DMS153 (cell line): ENCODE results near the gene ADGRV1.
A peak's percentile ranks its signal among the peaks of the same experiment; 100 is the strongest.

Source experiments
- DNase-seq: peaks from one replicate; lab custom pipeline; 2025; lab: John Stamatoyannopoulos, UW

Gene ADGRV1

DNA sequence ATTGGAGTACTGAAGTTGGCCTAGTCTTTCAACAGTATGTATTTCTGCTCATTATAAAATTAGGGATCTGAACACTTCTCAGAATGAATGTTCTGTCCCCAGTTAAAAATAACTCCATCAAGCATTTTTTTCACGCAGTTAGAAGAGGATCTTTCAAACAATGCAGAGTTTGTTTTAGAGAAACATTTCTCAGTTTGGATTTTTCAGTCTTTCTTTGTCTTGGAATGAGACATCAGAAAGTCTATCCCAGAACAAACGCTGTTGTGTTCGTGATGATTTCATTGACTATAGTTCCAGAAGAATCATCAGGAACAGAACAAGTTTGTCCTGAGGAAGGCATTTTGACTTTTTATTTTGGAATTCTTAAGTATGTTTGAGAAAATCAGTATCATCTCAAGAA is 605.8 kb downstream of the ADGRV1 start:
- DNase-seq = no peak

DNA sequence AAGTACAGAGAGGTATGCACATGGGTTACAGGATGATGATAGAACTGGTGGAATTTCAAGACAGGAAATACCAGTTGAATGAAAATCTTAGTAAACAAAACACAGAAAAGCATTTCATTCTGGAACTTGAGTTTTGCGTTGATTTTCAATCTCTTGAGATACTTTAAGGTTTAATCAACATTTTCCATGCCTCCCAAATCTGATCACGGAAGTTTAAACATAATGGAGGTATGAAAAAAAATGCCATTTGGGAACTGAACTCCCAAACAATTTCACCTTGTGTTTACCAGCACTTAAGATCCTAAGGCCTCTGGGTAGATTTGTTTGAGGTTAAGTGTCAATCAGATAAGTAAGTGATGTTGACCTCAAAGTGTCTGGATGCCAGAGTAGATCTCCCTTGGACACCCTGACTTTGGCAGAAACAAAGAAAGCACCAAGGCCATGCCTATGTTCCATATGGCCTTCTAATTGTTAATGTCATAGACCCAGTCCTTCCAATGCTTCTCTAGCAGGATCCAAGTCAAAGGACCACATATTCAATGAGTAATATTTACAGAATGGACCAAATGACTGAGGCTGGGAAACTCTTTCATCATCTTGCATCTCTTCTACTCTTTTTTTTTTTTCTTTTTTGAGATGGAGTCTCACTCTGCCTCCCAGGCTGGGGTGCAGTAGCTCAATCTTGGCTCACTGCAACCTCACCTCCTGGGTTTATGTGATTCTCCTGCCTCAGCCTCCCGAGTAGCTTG is 607.6 kb downstream of the ADGRV1 start:
- no peak for DNase-seq

DNA sequence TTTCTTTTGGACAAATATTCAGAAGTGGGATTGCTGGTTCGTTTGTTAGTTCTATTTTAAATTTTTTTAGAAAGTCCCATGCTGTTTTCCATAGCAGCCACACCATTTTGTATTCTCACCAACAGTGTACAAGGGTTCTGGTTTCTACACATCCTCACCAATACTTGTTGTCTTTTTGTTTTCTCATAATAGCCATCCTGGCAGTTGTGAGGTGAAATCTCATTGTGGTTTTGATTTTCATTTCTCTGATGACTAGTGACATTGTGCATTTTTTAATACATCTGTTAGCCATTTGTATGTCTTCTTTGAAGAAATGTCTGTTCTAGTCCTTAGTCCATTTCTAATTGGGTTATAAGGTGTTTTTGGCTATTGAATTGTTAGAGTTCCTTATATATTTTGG is 610.3 kb downstream of the ADGRV1 start:
- no peak for DNase-seq

DNA sequence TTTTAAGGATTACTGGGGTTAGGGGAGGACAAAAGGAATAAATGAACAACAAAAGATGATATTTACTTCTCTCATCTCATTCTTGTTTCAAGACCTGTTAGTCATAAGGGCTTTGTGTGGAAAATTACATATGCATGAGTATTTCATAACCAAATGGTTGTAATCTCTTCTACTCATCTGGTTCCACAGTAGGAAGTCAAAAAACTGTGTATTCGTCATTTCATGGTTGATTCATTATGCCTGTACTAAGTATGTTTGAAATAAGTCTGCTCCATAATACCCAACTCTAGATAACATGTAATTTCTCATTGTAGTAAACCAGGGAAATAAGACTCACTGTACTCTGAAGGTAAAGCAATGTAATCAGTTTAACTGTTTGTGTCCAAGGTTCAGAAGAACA is 611.7 kb downstream of the ADGRV1 start:
- no peak for DNase-seq

DNA sequence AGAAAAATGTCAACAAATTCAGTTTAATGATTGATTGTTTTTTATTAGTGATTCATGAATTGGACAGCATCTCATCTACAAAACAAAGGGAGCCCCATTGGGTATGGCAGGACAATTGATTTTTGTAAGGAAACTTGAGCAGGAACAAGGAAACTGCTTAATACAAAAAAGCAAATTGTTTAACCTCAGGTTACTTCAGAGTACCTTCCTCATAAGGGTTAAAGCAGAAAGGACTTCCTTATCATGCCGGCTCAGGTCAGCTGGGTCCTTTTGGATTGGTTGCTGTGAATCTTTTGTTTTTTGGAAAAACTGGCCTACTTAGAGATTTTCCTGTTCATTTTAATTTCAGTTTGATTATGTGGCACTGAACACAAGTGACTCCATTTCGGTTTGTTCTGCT is 612.7 kb downstream of the ADGRV1 start:
- DNase-seq = no peak

DNA sequence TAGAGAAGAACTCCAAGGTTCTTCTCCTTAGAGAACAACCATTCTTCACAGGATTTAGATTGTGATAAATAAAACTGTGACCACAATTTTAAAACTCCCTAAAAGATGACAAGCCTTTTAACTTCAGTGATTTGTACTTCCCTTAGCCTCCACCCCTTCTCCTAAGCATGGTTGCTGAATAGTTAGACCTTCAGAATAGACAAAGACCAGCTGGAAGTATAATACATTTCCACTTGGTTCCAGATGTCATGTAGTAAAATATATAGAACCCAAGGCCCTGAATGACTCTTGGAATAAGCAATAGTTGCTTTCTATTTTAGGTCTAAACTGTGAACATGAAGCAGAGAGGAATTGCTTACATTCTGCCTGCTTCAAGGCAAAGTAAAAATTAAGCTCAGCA is 615.8 kb downstream of the ADGRV1 start:
- DNase-seq = no peak

DNA sequence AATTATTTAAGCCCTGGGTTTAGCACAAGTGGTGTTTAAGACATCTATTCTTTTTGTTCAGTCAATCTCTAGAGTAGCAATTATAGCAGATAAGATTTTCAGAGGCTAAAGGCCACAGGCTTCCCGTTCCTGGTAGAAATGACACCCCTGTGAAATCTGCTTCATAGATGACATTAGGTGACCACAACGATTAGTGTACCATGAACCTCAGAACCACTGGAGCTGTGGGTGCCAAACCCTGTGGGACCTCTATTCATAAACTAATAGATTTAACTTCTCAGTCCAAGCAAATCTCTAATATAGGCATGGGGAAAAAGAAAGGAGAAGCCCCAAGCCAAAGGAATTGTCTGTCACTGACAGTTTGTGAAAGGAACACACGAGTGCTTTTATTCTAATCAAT is 617.1 kb downstream of the ADGRV1 start:
- DNase-seq = no peak

DNA sequence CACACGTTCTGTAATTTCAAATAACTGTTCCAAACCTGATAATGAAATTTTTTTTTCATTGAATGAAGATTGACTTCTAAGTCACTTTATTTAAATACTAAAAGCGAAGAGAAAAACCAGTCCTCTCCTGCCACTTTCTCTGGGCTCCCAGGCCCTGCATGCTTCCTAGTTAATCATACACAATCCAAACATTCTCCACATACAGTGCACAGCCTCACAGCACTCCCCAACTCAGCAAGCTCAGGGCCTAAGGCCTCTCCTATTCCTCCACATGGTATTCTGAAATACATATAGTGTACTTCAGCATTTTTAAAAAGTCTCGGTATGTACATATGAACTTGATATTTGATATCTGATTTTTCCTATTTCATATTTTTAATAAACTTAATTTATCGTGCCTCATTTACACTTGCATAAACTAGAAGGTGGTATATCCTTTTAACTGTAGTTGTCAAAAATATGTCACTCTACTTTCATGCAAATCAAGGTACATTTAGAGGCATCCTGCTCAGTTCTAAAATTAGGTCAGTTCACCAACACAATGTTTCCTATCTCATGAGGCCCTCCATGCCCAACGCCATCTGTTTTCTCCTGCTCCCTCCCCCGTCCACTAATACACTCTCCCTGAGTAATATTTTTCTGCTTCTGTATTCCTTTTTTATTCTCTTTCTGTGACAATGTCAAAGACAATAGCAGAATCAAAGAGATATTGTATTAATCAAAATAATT is 617.9 kb downstream of the ADGRV1 start:
- no peak for DNase-seq

DNA sequence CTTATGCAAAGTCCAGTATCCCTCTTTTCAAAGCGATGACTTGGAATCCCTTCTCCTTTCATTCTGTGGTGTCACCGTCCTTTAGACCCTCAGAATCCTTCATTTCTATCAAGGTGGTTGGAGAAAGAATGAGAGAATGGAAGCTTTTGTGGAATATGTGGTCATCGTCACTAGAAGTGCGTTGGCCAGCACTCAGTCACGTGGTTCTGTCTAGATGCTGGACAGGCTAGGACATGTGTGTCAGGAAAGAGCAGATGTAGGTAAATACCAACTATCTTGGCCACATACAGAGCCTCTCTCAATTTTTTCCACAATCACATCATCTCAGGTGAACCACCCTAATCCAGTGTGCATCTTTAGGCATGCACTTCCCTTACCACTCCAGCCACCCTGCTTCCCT is 618.5 kb downstream of the ADGRV1 start:
- no peak for DNase-seq

DNA sequence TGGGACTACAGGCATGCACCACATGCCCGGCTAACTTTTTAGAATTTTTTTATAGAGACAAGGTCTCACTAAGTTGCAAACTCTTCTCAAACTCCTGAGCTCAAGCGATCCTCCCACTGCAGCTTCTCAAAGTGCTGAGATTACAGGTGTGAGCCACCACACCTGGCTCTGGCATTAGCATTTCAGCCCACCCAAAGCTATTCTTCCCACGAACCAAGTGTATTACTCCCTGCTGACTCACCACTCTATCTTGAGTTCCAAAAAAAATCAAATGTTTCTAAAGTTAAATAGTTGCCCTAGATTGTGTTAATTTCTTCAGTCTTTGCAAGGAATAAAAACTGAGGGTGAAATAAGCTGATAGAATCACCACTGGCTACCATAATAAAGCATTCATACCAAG is 619.0 kb downstream of the ADGRV1 start:
- no peak for DNase-seq

DNA sequence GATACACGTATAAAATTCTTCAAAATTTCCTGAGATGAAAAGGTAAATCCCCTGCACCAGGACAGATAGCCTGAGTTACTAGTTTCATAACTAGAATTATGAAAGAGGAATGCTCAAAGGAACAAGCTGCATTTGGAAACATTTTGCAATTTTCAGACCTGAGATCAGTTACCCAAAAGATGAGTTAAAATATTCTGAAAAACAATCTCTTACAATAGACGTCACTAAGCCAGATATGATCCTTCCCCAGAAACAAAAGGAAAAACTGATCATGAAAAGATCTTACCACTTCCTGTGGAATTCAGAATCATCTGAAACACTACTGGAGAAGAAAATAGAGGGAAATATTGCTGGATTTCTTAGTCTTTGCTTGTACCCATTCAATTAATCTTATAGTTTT is 619.9 kb downstream of the ADGRV1 start:
- no peak for DNase-seq

DNA sequence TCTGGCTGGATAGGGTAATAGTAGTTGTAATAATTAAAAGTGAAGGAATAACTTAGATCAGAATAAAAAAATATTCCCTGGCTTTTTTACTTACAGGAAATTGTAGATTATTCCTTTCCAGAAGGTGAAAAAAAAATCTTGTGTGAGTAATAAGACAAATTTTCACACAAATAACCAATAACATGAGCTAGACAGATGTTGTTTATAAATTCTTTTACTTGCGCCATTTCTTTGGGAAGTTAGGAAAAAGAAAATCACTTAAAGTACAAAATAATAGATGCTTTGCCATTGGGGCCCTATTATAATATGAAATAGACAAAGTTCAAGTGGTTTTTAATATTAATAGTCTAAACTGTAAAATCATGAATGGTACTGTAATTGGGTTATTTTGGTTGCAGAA is 620.4 kb downstream of the ADGRV1 start:
- no peak for DNase-seq

DNA sequence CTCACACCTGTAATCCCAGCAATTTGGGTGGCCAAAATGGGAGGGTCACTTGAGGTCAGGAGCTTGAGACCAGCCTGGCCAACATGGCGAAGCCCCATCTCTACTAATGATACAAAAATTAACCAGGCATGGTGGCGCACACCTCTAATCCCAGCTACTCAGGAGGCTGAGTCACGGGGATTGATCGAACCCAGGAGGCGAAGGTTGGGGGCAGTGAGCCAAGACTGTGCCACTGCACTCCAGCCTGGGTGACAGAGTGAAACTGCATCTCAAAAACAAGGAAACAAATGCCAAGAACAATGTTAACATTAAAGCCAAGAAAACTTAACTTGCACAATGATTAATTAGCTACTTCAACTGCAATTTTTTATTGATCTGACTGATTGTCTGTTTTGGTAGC is 621.9 kb downstream of the ADGRV1 start:
- no peak for DNase-seq

DNA sequence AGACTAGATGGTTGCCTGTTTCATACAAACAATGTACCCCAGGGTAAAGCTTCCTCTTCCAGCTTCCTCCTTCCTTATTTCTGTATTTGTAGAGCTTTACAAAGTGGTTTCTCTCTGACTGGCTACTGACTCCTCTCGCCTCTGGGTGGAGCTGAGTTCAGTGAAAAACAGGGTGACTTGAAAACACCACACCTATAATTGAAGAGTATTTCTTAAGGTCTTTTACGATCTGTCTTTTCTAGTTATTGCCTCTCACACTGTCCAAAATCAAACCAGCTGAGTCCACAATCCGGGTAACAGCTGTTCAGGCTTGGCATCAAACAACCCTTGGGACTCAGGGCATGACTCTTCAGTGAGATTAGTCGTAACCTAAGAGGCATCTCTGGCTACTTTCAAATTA is 624.2 kb downstream of the ADGRV1 start:
- no peak for DNase-seq

DNA sequence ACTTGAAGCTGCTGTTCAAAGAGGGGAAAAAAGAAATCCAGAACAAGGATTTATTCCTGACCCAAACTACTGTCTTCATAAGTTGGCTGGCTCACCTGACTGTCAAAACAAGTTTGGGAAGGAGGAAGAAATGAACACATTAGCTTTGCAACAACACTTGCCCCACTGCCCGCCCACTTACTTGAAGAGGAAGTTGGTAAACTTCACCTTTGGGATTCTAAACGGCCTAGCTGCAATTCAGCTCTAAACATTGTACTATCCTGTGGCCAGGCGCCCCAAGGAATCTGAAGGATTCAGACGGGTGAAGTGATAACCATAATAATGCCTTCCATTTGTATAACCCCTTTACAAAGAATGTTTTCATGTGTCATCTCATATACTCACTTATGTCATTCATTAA is 625.1 kb downstream of the ADGRV1 start:
- no peak for DNase-seq

DNA sequence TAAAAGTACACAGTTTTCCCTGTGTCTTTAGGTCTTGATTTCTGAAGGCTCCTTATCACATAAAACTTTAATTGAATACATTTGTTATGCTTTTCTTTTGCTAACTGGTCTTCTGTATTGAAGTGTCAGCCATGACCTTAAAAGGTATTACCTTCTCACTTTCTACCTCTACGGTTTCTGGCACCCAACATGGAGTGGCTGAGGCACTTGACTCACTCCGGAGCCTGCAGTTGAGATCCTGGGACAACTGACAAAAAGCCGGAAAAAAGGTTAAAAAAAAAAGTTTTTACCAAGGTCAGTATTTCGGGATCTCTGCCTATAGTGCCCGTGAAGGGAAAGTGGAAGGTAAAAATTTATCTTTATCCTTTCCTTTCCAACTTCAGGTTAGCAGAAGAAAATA is 627.5 kb downstream of the ADGRV1 start:
- no peak for DNase-seq

DNA sequence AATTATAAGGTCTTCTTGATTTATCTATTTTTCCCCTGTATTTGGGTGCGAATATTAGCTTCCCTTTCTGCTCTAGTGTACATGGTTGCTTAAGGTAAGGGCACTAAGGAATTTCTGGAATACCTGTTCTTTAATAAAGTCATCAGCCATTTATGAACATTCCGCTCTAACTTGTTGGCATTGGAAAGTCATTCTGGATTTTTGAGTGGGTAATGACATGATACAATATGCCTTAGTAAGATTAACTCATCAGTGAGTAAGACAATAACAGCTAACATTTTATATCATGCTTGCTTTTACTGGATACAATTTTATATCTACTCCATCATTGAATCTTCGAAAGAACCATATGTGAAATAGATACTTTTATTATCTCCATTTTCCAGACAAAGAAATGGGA is 628.4 kb downstream of the ADGRV1 start:
- DNase-seq = no peak

DNA sequence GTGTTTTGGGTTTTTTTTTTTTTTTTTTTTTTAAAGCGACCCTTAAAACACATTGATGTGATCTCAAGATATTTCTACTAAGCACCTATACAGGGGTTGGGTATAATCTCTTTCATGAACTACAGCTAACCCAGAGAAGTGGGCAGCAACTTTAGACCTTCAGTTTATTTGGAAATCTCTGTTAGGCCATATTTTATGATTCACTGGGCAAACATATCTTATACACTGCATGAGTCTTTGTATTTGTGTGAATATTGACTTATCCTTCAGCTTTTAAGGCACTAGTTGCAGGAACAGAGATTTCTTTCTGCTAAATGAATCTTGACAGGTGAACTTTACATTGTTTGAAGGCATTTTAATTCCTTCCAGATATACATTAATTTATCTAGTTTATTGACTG is 630.2 kb downstream of the ADGRV1 start:
- no peak for DNase-seq

DNA sequence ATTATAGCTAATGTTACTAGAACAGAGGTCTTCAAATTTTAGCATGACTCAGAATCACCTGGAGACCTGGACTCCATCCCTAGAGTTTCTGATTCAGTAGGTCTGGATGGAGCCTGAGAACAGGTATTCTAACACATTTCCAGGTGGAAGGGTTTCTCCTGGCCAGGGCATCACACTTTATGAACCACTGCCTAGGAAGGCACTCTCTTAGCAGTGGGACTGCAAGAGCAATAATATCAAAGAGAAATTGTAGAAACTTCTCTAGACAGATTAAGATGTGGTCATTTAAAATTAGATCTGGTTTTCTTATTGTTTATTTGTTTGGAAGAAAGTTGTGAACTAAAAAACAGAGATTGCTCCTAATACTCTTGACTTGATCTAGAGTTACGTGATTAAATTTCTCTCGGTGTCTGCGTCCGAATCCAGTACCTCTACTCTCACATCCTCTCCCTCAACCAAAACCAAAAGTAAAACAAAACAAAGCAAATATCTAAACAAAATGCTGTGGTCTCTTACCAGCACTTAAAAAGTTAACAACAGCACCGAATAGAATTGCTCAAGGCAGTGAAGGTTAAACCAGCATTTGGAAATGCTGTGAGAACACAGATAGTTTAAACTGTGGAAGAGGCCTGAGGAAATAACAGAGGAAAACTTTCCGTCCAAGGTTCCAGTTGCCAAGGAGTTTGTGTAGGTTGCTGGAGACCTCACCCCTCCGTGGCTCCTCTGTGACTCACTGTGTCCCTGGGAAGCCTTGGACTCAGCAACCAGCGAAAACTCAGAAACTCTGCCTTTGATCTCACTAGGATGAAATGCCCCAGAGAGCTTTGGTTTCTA is 631.1 kb downstream of the ADGRV1 start:
- no peak for DNase-seq

DNA sequence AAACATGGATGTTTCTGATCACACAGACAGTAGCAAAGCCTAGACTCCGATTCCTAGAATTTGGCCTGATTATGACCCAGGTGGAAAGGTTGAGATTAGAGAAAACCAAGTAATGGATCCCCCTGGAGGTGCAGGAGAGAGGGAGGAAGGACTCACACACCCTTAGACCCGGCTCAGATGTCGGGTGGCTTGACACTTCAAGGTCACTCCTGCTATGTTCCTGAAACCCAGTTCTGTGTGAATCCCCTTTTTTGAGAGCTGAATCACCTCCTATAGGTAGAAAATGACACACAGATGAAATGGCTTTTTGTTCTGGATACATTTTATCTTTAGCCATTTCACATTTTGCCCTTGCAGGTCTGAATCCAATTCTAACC is 631.7 kb downstream of the ADGRV1 start:
- DNase-seq = no peak

DNA sequence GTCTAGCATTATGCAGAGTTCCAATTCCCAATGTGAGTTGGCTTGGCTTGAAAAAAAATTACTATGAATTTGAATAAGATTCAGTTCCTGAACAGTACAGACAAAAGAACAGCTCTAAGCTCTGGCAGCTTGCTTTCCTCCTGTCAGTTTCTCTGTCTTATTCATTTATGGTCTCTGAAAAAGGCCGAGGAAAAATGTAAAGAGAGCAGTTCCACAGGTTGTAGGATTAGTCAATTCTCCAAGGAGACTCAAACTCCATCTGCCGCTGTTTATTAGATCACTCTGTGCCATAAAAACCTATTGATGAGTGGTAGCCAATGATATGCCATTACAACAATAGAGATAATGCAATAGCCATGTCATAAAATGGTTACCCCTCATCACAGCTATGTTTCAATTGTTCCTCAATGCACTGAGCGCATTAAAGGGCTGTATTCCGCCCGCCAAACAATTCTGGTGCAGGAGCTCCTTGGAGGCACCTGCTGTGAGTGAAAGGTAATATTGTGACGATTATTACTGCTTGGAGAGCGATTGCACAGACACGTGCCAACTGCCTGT is 636.3 kb downstream of the ADGRV1 start:
- DNase-seq = peak; percentile 24

DNA sequence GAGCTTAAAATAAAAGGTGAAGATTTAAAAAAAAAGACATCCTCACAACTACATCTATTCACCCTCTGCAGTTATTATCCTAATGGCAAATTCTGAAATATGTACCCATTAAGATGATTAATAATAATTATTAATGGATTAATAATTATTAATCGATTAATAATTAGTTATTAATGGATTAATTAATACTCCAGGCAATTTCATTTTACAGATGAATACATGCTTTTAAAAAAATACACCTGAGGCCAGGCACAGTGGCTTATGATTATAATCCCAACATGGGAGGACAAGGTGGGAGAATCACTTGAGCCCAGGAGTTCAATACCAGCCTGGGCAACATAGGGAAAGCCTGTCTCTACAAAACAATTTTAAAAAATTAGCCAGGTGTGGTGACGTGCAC is 642.1 kb downstream of the ADGRV1 start:
- DNase-seq = no peak

DNA sequence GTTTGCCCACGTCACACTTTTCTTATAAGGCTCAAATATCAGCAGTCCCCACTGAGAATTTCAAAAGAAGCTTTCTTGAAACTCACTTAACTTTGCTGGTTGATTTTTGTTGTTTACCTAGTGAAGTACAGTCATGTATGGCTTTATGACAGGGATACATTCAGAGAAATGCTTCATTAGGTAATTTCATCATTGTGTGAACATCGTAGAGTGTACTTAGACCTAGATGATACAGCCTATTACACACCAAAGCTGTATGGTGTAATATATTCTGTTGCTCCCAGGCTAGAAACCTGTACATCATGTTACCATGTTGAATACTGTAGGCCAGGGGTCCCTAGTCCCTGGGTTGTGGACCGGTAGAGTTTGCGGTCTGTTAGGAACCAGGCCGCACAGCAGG is 647.5 kb downstream of the ADGRV1 start:
- DNase-seq = no peak
